AG08396 (cell line): Measurements from ENCODE around the gene PRDM16.

ENCODE experiments used
- DNase-seq: peaks from one replicate; pipeline ENCODE4 v3.0.0; 2012; ENCODE audit warnings: low spot score, mixed read lengths

The PRDM16 gene

DNA sequence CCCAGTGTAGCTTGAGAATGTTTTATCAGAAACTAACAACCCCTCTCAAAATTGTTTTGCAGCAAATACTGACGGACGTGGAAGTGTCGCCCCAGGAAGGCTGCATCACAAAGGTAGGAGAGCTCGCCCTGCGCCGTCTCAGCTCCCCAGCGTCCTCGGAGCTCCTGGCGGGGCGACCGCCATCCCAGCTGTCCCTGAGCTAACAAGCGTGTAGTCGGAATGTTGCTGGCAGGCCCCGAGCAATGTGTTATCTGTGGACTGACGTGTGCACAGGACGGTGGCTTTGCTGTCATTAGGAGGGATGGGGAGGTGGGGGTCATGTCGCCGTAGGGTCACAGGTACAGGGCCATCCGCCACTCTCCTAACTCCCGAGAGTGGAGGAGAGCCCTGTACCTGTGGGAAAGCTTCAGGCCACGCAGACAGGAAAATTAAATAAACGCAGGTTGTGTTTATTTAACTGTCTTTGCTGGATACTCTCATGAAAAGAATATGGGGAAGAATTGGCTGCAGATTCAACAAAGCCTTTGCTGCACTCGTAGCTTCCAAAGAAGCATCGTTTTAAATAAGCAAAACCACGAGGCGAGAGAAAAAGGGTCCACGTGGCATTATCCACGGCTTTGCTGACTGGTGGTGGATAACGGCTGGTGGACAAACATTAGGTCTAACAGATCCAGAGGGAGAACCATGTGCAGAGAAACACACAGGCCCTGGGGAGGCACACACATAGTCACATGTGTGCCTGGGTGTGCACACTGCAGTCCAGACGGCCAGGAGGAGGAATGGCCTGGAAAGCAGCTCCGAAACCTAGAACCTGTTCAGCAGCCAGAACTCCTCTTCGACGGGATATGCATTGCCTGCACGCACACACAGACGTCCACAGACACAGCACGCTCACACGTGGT is 175.3 kb downstream of the PRDM16 start:
- no peak for DNase-seq

DNA sequence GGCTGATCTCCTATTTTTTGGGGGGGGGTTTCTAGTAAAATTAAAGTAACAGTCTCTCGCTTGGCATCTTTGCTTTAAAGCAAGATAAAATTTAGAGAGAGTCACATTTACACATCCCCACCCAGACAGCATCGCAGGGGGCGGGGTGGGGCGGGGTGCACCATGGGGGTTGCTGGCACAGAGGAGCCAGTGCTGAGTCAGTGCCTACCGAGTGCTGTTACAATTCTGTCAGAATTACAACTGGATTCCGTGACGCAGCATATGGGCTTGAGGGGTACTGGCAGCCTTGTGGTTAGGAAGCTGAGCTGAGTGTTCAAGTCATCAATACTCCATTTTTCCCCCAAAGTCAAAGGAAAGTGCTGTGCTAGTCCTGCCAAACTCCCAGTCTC is 175.9 kb downstream of the PRDM16 start:
- DNase-seq, result no peak

DNA sequence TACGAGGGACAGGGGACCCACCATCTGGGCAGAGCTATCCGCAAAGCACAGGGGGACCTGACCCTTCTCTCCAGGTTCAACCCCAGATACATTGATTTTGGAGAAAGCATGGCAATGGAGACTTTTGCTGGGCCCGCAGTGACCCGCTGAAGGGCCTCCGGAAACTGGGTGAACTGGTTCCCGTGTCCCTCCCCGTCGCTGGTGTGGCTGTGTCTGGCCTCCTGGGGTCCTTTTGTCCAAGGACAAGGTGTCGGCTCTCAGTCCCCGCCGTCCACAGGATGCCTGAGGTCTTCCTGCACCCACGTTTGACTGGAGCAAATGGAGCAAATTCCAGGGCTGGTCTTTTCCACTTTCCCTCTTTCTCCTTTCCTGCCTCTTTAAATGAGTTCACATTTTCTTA is 176.3 kb downstream of the PRDM16 start:
- no peak for DNase-seq

DNA sequence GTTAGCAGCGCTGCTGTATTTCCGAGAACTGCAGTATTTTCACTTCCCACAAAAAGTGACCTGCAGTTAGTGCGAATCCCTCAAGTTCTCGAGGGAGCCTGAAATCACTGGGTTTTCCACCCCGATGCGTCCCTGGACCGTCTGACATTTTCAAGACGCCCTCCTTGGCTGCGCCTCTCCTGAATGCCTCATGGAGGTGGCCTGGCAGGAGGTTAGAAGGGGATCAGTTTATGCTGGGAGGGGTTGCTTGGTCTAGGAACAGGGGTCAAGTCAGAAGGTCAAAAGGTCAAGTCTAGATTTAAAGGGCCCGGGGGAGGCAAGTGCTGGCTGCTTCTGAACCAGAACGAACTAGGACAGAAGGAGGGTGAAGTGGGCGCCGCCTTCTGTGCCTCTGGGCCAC is 176.8 kb downstream of the PRDM16 start:
- no peak for DNase-seq

DNA sequence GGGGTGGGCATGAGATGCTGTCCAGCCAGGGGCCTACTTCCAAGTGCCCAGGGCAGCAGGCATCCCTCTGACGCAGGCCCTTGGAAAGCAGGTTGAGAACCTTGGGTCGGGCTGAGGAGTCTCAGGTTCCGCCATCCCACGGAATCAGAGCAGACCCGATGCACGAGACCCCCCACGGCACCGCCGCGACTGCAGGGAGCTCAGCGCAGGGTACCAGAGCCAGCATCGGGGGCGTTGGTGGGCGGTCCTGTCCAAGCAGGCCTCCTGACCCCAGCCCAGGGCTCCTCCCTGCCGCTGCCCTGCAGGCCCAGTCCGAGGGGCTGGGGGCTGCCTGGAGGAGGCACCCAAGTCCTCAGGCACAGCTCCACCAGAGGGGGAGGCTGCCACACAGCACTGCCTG is 177.2 kb downstream of the PRDM16 start:
- no peak for DNase-seq

DNA sequence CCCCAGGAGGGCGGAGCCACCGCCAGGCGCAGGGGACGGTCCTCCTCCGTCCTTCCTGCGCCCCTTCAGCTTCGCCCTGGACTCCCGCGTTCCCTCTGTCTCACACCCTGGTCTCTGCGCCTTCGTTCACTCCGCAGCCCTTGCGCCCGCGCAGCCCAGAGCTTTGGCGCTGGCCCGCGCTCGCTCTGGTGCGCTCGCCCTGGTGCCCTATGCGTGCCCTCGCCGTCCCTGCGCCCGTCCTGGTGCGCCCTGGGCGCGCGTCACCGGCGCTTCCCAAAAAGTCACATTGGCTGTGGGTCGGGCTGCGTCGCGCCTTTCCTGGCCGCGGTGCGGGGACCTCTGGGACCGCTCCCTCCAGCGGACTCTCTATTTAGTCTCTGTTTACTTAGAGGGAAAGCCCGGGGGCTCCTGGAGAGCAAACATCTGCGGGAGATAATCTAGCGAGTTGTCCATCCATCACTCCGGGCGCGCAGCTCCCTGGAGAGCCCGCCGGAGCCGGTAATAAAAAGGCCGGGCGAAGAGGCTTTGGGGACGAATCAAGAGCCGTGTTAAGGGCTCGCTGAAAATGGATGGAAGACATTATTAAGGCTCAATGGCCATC is 178.6 kb downstream of the PRDM16 start:
- no peak for DNase-seq

DNA sequence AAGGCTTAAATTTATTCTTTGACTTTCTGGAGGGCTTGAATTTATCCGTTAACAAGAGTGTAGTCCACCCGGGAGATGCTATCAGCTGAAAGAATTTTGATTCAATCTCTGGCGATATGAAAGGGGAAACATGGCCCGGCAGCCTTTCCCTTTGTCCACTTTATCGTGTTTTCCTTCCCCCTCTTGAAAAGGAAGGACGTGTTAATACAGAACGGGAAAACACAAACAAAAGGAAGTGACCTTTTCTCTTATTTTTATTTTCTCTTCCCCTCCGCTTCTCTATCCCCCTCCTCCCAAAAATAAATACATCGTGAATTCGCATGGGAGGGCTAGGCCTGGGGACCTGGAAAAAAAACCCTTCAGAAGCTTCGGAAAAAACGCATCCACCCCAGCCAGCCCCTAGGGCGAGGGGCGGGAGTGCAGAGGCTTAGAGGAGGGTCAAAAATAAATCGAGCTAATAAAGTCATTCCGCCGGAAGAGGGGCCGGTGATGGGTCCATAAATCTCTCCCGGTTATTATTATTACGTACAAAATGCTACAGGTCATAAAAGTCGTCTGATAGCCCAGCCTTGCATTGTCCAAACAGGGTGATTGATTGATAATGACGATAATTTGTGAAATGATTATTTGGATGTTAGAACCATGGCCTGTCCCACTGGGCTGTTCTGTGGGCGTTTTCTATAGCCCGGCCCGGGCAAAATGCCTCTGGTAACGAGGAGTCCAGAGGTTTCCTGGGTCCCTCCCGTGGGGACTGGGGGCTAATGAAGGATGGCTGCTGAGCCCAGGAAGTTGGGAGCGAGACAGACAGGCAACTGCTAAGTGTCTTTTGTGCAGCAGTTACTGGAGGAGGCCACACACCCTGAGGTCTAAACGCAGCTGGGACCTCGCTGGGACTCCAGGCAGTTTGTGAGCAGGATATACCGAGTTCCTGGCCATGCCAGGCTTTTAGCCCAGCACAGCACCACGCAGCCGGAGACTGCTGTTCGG is 179.4 kb downstream of the PRDM16 start:
- no peak for DNase-seq

DNA sequence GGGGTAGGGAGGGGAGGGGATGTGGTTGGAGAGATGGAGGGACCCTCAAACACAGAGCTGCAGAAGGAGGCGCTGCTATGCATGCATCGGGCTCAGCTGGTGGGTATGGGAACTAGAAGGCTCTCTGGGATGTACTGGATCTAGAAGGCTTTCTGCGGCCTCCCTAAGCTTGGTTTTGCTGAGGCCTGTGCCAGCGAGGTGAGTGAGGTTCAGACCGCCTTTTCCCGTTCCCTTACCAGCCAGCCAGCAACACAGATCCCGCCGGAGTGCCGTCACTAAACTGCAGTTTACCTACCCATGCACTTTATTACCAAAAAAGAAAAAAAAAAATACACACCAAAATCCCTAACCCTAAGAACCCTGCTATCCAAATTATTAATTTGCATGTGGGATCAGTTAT is 180.2 kb downstream of the PRDM16 start:
- DNase-seq, result no peak

DNA sequence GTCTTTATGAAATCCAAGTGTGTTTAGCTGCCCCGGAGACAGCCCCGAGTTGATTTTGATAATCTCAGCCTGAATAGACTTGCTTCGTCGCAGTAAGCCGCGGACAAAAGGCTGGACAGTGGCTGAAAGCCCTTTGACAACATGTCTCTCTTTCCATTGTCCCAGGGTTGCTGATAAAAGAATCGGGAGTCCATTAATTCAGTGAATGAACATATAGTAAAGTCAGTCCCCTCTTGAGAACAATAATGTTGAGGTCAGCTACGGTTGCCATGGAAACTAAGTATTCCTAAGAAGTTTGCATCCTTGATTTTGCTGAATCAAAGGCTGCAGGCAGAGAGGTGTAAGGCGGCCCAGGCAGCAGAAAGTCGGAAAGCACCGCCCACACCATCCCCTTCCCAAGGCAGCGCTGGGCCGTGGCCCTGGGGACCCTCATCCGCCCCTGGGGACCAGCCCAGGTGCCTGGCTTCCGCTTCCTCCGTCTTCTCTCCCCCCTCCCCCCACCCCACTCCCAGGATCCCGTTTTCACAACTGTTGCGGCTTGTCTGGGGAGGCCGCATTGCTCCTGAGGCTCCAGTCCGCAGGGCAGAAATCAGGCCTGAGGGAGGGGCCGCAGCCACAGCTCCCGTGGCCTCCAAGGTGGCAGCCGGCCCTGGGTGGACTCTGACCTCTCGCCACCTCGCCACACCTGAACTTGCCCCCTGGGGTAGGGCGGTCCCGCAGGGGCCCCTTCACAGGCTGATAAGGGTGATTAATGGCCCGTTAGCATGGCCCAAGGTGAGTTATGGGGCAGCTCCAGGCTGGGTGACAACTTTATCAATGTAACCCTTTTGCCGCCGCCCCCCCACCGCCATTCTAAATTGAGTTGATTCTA is 180.9 kb downstream of the PRDM16 start:
- no peak for DNase-seq

DNA sequence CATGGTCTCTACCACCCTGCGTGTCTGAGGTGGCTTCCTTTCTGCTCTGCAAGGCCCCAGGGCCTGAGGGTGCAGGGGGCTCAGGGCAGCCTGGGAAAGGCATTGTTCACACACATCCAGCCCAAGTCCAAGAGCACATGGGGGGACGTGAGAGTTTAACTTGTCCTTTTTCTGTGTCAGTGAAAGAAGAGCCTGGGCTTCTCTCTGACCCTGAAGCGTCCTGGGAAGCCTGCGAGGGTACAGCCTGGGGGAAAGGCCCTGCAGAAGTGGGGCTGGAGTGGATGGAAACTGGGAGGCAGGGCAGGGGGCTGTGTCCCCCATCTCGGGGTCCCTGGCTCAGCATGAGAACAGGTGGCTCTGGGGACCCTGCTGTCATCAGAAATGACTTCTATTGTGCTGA is 181.6 kb downstream of the PRDM16 start:
- DNase-seq, result no peak

DNA sequence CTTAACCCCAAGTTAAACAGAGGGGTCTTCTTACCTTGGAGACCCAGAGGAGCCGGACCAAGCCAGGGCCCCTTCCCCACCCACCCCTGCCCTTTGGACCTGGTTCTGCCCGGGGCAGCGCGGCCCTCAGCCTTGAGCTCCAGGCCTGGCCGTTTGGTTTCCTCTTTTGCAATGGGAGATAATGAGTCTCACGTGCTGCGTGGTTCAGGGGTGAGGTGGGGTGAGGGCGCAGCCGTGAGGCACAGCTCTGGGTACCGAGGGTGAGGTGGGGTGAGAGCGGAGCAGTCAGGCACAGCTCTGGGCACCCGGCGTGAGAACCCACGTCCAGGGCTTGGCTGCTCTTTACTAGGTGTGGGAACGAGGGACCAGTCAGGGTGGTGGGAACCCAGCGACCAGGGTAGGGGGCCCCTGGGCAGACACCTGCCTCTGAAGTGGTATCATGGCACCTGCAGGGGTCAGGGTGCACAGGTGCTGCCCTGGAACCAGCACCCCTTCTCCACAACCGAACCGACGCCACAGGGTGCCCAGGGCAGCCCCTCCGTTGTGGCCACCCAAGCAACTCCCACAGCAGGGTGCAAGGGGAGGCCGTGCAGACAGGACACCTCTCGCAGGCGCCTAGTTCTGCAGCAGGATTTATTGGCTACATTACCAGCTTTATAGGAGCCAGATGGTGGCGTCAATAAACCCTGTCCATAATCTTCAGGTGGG is 182.2 kb downstream of the PRDM16 start:
- no peak for DNase-seq

DNA sequence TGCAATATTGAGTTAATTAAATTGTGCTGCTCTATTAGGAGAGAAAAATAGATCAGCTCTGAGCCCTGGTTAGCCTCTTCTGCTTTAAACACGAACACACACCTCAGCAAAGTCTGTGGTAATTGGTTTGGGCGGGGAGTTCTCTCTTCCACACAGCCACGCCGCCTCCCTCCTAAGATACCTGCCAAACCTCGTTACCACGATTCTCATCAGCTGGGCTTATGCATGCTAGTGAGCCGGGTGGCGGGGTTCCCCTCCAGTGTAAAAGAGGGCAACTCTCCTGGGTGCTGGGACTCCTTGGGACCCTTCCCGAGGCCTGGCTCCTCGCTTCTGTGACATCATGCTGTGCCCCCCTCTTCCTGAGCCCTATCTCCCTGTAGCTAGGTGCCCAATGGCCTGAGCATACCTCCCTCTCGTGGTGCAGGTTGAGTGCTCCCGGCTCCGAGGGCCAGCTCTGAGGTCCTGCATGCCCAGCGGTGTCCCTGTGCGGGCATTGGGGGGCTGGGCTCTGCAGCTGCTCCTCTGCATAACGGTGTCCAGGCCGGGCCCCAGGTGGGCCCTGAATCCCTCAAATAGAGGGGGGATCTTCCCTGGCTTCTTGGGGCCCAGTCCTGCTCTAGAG is 182.9 kb downstream of the PRDM16 start:
- no peak for DNase-seq

DNA sequence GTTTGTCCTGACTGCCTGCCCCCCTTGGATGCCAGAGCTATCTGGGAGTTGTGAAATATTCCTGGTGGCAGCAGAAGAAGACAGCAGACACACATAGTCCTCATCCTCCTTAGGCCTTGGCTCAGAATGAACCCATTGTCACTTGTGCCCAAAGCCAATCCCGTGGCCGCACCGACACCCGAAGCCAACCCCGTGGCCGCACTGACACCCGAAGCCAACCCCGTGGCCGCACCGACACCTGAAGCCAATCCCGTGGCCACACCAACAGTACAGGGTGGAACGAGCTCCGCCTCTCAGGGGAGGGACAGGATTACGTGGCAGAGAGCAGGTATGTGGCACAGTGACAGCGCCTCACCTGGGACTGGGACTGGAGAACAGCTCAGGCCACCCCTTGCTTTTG is 186.7 kb downstream of the PRDM16 start:
- no peak for DNase-seq

DNA sequence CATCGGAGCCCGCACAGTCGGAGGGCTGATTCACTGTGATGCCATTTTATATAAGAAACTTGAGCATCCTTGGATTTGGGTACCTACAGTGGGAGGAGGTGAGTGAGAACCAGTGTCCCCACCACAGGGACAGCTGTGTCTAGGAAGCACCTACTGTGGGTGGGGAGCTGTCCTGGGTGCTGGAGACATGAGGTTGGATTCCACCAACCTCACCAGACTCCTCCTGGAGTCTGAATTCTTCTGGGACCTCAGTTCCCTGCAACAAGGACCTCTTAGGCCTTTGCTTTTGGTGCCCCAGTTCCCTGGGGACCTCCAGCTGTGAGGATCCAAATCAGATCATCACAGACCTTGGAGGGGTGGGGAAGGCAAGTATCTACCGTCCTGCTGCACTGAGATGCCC is 188.8 kb downstream of the PRDM16 start:
- no peak for DNase-seq

DNA sequence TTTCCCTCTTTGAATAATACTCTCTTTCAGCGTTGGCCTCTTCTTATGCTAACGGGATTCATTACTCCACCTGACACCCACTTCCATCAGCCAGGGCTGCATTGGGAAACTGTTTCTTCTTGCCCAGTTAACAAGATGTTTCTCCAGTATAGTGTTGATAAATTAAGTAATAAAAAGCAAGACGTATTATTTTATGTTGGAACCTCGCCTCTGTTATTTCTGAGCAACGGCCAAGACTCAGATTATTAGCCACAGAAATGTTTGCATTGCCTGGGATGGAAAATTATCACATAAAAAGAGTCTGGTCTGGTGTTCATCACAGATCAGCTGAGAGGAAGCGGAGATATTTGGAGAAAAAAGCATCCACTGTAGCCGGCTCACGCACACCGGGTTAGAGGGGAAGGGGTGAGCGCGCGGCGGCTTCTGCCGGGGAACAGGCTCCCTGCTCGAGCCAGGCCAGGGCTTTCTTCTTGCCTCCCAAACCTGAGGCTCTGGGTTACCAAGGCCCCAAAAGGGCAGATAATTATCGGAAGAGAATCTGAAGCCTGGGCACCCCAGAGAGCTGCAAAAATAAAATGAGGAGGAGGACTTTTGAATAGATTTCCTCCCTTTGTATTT is 189.5 kb downstream of the PRDM16 start:
- no peak for DNase-seq

DNA sequence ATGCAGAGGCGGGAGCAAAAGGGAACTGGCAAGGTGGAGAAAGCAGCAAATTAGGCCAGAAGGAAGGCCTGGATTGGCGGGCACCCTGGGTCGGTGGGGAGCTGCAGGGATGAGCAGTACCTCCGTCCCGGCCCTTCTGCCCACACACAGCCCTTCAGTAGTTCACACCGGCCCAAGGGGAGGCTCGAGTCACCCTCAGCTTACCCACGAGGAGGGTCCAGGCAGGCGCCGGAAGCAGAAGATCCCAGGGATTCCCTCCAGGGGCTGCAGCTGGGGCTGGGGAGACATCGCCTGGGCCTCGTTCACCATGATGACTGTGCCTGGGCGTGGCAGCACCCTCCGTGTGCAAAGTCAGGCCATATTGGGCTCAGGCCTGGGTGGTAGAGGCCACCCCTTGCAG is 190.0 kb downstream of the PRDM16 start:
- DNase-seq, result no peak

DNA sequence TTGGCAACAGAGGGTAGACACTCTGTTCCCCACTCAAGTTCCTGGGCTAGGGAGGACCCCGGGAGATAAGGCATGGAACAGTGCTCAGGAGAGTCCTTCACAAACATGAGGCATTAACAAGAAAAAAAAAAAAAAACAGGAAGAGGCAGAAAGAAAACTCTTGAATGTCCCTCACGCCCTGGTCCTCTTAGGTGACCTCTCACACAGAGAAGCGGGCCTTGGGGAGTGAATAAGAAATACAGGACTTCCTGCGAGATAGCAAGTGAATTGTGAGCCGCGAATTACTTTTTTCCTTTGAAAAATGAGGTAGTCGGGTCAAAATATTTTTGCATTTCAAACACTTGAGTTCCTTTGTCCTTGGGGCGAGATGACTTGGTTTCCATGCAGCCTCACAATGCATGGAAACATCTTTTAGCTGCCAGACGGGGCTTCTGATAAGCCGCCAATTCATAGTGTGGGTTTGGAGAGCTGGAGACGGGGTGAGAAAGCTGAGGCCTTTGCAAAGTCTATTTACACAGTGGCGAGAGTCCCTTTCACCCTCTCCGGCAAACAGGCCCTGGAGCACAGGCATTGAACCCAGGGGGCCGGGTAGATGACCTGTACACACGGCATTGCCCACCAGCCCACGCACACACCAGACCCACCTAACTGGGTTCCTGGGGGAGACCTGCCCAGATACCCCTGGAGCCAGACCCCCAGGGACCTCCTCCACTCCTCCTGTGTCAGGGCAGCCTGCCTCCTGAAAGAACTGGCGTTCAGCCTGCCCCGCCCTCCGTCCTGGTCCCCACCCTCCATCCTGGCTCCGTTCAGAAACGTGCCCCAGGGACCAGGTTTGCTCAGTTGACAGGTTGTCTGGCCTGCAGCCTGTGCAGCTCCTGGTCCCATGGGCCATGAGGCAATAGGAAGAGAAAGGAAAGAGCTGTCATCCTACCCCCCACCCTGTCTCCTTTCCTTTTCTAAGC is 192.3 kb downstream of the PRDM16 start:
- no peak for DNase-seq

DNA sequence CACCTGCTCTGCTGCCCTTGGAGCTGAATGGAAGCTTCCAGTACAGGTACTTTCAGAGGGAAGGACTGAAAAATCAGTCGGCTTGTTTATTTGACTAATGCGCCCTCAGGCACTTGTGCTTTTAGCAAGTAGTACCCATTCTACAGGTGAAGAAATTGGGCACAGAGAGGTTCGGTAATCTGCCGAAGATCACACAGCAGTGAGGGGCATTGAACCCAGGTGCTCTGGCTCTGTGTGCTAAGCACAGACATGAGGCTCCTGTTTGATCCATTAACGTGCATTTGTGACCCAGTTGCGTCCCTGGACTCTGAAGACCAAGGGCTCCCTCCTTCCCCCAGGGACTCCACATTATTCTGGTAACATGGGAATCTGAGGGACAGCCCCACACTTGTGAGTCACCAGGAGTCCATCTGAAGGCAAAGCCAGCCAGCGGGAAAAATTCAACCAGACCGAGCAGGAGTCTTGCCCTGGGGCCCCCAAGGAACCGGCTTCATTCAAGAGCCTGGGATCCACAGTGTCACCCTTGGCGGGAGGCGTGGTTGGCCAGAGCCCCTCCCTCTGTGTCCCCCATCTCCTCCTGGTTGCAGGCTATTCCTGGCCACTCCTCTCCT is 193.1 kb downstream of the PRDM16 start:
- DNase-seq, result no peak
